NOMO-1 (cell line): ENCODE data around the gene NEDD4L.

ENCODE experiments used
- DNase-seq, 2 experiments: peaks; one replicate each; lab custom pipeline; 2025; ENCODE audit not compliant: unreplicated experiment in 2 of 2; lab: John Stamatoyannopoulos, UW

NEDD4L gene

DNA sequence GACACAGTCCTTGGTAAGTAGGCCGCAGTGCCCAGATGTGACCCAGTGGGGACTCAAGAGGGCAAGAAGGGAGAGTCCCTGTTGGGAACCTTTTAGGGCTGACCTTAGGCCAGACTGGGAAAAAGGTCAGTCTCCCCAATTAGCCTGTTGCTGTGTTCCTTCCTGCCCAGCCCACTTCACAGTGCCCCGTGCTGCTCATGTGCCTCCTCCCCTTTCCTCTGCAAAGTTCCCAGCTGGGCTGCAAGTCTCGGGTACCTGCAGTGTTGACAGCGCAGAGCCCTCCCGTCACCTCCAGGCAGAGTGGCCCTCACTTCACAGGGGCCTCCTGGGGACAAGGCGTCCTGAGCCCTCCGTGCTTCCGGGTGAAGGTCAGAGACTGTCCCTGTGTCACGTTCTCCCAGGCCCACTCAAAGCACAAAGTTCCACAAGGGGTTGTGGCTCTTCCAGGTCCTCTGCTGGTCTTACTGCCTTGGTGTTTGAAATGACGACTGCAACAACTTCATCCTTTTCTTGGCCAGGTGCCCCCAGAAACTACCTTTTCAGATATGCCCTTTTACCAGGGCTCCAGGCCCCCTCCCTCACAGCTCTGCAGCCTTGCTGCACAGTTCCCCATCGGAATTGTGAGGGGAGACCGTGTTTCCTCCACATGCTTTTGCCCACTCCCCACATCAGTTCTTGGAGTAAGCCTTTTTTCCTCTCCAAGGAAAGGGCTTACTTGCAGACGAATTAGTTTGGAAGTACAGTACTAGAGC is 359.1 kb downstream of the NEDD4L start:
- DNase-seq: no peak

DNA sequence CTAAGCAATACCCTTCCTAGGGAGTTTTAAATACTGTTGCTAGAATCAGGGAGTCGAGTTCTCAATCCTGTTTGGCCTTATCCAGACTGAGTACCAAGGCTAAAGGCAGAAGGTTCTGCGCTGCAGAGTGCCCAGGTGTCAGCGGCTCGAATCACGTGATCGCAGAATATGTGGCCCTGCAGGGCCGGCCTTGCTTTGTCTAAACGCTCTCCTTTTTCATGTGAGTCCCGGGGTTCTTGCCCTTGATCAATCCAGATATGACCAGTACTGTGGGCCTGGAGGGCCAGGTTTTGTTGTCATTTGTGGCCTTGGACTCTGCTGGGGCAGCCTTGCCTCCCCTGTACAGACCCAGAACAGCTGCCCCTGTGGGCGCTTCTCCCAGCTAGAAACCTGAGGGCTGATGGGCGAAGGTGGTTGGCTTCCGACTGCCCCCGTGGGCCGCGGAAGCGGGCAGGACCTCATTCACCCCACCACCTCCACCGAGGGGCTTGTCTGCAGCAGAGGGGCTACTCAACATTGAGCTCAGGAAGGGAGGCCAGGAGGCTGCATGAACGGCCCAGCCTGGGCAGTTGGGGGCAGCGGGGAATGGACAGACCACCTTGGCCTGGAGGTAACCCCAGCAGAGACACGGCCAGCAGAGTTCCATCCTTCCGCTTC is 359.9 kb downstream of the NEDD4L start:
- no peak for DNase-seq

GRCh38 chr18:58405107-58405898 is 361.3 kb downstream of the NEDD4L start:
- no peak for DNase-seq

- DNase-seq: no peak
These were observed 363.2 kb downstream of the NEDD4L start for GRCh38 chr18:58407263-58407648.

GRCh38 chr18:58407649-58408407 is 363.8 kb downstream of the NEDD4L start:
- no peak for DNase-seq

- no peak for DNase-seq
These were observed 364.6 kb downstream of the NEDD4L start for GRCh38 chr18:58408665-58409064.

- DNase-seq: no peak
These were observed 365.9 kb downstream of the NEDD4L start for GRCh38 chr18:58409802-58410445.

DNA sequence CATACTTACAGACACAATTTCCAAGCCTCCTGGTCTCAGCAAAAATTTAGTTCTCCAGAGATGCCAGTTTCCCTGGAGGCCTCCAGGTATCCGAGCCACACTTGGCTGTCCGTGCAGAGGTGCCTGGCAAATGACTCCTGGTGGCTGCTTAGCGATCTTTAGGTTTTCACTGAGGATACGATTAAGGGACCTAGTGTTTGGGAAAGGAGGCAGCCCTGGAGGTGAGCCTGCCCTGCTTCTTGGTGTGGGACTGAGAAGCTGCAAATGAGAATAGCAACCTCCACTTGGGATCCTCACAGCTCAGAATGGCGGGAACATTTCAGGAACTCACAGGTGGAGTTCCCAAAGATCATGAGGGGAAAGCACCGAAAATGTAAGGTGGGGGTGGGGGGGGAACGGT is 367.3 kb downstream of the NEDD4L start:
- no peak for DNase-seq

DNA sequence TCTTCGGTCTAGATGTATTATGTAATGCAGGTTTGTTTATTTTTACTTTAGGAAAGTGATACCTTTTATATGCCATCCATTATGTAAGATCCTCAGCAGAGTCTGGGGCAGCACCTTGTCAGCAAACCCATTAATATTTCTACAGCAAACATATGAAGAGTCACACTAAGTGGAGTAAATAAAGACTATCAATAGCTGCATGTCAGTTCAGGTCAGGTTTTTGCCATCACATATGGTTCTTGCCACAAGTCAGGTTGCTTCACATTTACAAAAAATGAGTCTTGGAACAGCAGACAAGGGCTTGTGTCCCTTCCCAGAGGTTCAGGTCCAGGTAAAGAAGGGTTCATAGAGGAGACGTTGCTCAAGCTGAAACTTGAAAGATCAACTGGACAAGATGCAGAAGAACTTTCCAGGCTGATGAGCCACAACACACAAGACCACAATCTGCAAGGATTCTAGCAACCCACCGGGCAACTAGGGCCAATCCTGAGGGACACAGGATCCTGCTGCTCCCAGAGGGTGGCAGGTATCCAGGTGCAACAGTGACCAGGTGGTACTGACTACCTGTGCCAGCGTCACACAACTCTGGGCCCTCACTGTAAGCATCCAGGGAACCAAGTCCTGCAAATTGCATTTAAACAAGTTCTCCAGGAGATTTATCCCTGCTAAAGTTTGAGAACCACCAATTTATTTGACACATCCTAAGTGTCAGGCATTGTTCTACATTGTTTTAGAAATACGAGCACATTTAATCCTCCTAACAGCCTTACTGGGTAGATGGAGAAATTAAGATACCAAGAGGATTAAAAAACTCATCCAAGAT is 369.0 kb downstream of the NEDD4L start:
- no peak for DNase-seq

GRCh38 chr18:58413667-58414628 is 369.9 kb downstream of the NEDD4L start:
- no peak for DNase-seq

GRCh38 chr18:58416014-58416703 is 372.1 kb downstream of the NEDD4L start:
- DNase-seq: no peak

DNA sequence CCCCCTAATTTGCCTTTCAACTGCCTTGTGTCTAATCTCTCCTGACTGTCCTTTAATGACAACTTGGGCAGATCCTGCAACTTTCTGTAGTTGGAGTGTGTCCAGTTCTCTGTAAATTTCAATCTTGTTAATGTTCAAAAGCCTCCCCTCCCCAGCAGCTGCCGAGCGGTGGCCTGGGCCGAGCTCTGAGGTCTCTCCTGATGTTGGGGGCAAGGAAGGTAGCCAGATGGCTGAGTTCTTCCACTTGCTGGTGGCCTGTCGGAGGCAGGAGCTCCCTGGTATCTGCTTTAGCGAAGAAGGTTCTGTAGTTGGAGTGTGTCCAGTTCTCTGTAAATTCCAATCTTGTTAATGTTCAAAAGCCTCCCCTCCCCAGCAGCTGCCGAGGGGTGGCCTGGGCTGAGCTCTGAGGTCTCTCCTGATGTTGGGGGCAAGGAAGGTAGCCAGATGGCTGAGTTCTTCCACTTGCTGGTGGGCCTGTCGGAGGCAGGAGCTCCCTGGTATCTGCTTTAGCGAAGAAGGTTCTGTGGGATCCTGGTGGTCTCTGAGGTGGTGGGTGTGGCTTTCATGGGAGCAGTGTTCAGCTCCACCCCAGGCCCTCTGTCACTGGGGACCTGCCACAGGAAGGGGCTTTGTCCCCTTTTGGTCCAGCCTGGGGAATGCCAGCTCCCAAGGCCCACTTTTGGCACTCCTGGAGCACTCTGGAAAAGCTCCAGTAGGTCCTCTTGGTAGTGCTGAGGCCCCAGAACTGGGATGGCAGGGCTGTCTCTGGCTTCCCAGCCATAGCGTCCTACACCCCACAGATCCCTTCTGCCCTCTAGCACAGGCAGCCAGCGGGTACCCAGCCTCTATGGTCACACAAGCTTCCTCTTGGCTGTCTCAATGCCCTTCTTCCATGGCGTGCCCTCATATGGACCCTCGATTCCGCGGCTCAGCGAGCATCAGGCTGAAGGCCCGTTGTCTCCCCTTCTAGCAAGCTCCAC is 373.0 kb downstream of the NEDD4L start:
- no peak for DNase-seq

DNA sequence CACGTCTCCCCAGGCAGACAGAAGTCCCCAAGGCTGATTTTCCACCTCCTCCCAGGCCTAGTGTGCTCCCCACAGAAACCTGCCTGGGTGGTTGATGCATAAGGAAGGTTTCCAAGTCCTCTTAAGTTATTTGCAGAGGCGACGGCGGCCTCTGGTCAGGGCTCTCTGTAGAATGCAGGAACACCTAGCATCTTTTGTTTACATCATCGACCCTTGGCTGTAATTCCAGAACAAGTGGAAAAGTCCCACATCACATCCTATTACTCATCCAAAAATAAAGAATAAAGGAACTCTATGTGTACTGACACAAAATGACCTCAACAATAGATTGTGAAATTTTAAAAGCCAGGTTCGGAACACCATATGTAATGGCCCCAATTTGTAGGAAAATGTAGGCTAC is 373.7 kb downstream of the NEDD4L start:
- no peak for DNase-seq

DNA sequence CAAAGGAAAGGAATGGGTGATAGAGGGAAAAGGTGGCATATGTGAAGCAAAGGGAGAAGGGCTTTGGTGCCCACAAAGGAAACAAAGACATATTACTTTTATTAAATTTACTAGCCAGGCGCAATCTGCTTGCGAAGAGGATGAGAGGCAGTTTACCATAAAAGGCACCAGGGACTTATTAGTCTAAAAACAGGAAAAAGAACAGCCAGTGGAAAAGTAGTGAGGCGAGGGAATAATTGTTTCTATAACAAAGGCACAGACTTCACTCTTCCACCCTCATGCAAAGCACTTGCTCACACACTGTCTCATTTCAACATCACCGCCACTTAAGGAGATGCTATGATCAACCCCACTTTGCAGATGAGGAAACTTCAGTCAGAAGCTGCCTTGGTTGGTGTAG is 374.3 kb downstream of the NEDD4L start:
- DNase-seq: no peak

- no peak for DNase-seq
These were observed 375.7 kb downstream of the NEDD4L start for GRCh38 chr18:58419587-58420199.

- no peak for DNase-seq
These were observed 382.6 kb downstream of the NEDD4L start for GRCh38 chr18:58426611-58427010.
